ENCODE results near the gene PPP3R1. TPM values are rescaled to one million over a fixed set of nuclear protein-coding genes. Genes with fewer than 3 reads are reported as not detected.
A peak's percentile ranks its signal among the peaks of the same experiment; 100 is the strongest.

The PPP3R1 gene
- total and polyA plus RNA-seq, 2 of the 8 experiments (the other 6 are each of a cell fraction or from before 2014, with no cell fraction given) = 9.3 to 85.1 TPM

DNA sequence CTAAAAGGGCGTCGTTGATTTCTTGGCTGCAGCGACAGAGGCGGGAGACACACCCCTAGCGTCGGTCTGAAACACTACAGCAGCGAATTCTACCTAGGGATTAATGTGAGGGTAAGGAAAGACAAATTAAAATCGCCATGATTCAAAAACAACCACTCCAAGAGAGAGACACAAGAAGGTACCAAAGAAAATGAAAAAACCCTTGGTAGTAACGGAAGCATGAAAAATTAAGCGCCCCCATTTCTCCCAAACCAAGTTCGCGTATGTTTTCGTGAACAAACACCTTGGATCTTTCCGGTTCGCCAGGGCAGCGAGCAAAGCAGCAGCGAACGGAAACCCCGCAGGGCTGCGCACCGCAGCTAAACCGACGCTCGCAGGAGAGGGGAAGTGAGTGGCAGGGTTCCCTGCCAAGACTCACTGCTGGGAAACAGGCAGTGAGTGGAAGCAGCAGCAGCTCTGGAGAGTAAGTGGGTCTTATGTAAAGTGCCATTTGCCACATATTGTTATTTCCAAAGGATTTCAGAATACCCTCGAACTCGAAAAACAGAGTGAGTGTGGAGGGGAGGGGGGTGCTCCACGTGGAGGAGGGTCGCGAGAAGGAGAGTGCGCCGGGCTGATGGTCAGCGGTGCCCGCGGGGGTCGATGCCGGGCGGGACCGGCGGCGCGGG lies 1.0 kb downstream of the PPP3R1 start (continued):
- TF ChIP-seq, protein P1, sequence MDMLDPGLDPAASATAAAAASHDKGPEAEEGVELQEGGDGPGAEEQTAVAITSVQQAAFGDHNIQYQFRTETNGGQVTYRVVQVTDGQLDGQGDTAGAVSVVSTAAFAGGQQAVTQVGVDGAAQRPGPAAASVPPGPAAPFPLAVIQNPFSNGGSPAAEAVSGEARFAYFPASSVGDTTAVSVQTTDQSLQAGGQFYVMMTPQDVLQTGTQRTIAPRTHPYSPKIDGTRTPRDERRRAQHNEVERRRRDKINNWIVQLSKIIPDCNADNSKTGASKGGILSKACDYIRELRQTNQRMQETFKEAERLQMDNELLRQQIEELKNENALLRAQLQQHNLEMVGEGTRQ (IDR thresholded peaks at IDR 0.05; ENCODE audit: low read length) = no peak
- TF ChIP-seq BCL11A (IDR thresholded peaks at IDR 0.05; ENCODE audit: low read depth in 2 of 2, low read length in 2 of 2) (no peak), TEAD4 (IDR thresholded peaks at IDR 0.05; ENCODE audit: low read depth, low read length) (no peak), SUZ12 (IDR thresholded peaks at IDR 0.05; ENCODE audit: low read length) (no peak; the same call in 1 of the 2 replicates), ASH2L (IDR thresholded peaks at IDR 0.05; ENCODE audit: low read length) (peak; percentile 87), NANOG (IDR thresholded peaks at IDR 0.05; ENCODE audit: insufficient read depth, low read depth, low read length, poor library complexity, severe bottlenecking) (no peak), BACH1 (IDR thresholded peaks at IDR 0.05; ENCODE audit: low read length) (peak; percentile 22; the same call in 1 of the 2 replicates)

Measured in H1 (cell line).